Inflammatory macrophage (primary cell): ENCODE data around the gene MAP3K9.

ENCODE experiments used
- DNase-seq, 2 donors: peaks; one replicate each; pipeline ENCODE4 v3.0.0-alpha.2; 2020 to 2022

MAP3K9 gene

DNA sequence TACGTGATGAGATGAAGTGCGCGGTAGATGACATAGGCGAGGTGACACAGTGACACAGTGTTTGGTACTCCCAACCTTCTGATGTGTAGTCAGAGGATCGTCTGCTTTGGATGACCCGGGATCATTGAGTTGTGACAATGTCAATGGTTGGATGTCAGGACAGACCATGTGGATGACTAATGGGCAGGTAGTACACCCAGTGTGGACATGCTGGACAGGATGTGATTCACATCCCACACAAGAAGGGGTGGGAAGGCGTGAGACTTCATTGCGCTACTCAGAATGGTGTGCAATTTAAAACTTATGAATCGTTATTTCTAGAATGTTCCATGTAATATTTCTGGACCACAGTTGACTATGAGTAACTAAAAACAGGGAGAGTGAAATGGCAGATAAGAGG lies 23.8 kb downstream of the MAP3K9 start:
- DNase-seq: no peak

DNA sequence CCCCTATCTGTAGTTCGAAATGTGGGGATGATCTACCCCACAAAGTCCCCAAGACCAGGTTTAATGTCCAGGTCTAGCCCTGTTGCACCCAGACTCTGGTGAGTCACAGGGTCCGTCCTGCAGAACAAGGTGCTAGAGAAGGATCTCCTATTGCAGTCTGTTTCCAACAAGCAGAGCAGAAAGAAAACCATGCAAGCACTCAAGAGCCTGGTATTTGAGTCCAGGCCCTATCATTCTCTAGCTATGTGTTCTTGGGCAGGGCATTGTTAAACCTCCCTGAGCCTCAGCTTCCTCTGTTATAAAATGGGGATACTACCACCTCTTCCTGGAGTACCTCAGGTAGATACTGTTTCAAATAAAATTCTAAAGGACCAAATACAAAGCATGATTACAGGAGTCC lies 24.4 kb downstream of the MAP3K9 start:
- no peak for DNase-seq

DNA sequence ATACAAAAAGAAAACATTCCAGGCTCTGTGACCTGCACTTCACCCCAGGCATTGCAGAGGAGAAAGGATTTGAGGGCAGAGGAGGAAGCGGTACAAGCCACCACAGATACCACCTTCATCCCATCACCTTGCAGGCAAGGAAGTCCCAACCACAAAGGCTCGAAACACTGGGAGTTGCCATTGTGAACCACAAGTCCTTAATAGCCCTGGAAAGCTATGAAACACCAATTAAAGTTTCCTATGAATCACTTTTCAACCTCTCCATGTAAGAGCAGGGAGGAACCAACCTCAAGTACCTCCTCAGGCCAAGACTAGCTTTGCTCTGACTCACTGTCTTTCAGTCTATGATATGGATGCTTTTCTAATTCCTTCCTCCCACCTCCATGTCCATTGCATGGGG lies 27.0 kb downstream of the MAP3K9 start:
- no peak for DNase-seq

DNA sequence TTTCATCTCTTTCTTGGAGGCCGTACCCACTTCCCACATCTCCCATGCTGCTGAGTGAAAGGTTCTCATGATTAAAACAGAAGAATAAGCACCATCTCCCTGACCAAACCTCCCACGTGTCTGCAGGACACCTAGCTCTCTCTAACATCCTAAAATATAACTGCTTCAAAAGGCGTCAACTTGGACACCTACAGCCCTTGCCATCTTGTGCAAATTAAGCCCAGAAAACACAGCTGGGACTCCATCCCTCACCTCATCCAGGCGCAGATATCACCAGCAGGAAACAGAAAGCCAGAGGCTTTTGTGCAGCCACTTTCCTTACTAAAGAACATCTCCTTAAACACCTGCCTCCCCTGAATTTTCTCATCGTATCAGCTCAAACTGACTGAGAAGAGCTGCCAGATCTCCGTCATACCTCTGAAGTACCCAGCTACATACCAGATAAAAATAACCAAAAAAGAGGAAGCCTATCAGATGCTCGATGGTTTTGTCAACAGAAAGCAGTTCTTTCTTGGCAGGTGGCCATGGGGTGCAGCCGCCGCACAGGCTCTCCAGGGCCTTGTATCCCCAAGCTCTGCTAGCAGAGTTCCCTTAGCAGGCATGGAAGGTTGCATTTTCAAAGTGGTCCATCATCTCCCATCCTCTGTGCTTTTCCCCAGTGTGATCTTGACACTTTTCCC lies 28.8 kb downstream of the MAP3K9 start:
- peak; percentile 46 to 51 for DNase-seq

DNA sequence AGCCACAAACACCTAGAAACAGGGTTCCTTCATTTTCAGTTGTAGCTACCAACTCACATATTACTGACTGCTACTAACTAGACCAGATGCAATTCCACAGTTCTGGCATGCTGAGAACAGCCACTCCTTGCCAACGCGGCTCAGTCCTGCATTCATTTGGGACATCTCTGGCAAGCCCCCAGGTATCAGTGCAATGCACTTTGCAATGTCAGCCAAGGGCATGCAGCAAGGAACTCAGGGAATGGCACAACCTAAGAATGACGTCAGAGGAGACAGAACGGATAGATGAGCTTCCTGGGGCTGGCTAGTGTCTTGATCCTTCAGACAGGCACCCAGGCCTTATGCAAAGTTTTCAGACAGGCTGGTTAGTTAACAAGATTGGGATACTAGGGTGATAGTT lies 29.6 kb downstream of the MAP3K9 start:
- no peak for DNase-seq

DNA sequence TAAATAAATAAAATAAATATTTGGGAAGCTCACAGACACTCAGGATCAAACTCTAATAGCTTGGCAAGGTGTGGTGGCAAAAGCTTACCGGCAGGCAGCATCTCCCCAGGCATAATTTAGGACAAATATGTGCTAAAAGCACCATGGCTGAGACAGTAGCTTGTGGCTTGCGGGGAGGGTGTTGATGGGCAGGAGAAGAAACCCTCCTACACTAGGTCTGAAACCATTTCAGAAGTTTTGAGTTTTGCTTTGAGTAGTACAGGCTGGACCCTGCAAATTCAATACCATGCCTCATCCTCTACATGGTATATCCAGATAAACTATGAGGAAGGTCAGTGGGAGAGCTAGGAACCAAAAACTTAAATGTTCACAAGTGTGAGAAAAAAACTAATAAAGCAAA lies 33.1 kb downstream of the MAP3K9 start:
- no peak for DNase-seq

DNA sequence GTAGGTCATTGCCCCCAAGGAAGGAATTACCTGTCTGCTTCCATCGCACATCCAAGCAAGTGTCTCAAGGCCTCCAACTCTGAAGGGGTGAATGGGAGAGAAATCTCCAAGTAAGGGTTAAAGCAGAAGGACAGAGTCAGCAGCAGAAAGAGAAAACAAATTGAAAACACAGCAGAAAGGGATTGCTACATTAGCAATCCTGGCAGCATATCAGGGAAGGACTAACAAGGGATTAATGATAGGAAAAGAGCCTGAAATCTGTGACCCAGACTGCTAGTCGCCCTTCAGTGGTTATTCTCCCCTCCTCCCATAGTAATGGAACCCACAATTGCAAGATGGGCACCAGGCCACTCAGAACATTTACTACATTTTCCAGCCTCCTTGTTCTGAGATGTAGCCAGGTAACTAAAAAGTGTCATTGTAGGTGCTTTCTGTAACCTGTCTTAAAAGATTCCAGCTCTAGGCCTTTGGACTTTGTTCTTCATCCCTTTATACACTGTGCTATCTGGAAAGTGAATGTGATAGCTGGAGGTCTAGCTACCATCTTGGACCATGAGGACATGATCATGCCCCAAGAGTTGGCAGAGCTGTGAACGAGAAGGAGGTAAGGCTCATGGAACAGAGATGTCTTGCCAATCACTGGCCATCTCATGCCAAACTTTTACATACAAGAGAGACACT lies 36.0 kb downstream of the MAP3K9 start:
- no peak for DNase-seq

DNA sequence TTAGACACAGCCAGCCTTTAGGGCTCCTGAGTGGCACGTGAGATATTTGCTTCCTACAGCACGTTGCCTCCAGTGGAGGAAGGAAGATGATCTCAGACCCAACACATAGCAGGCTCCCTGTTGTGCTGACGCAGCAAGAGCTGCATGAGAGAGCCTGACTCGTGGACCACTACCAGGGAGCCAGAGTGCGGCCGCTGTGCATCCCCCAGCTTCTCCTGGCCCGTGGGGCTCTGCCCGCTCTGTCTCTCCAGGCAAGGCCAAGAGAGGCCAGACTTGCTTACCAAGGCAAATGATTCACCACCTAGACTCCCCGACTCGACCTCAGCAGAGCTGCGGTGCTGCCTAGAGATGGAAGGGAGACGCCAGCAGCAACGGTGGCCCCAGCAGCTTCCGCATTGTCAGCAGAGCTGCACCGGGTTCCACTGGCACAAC lies 37.5 kb downstream of the MAP3K9 start:
- no peak for DNase-seq

DNA sequence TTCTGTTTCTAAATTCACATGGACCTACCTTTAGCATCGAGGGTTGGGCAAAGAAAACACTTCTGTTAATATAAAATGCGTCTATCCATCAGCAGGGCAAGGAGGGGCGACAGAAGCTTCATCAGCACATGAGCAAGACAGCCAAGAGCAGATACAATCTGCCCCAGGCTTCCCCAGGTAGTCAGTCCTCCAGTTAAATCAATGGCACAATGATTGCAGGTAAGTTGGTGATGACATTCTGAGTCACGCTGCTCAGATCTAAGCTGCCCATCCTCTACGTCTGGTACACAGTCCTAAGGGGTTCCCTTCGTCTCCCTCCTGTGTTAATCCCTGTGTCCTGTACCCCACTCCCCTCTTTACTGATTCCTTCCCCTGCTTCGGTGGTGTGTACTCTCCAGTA lies 38.8 kb downstream of the MAP3K9 start:
- DNase-seq: no peak

DNA sequence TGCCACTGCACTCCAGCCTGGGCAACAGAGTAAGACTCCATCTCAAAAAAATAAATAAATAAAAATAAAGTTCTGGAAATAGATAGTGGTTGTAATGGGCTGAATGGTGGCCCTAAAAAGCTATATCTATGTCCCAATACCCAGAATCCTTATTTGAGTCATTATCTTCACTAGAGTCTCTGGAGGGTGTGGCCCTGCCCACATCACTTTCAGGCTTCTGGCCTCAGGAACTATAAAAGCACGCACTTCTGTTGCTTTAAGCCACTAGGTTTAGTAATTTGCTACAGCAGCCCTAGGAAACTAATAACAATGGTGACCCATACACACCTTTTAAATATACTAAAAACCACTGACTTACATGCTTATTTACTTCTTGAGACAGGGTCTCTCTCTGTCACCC lies 49.9 kb downstream of the MAP3K9 start:
- no peak for DNase-seq

DNA sequence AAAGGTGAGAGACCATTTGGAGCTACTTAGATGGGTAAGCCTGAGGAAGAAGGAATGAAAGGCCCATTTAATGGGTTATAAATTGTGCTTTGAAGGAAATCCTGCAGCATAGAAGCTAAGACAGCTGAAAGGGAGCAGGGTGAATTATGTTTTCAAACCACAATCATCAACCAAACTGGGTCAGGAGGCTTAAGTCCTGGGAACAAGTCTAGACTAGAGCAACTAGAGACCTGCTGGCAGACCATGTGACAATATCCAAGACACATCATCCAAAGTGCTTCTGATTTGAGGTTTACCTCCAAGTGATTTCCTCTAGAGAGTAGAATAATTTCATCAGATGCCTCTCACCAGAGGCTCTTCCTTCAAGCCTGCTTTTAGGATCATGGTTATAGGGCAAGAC lies 53.7 kb downstream of the MAP3K9 start:
- DNase-seq: no peak

DNA sequence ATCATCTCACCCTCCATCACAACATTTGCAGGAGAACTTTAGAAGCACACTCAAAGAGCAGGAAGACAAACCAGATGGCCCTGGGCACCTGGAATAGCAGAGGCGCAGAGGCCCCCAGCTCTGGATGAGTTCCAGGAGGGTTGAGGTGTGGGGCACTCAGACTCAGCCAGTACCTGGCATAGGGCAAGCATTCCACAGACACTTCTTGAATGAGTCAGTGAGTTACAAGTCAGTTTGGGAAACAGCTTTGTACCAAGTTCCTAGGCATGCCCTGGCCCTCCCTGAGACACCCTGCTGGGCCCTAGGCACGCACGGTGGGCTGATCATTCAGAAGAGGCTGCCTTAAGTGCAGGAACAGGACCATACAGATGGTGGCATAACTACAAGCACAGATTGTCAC lies 54.3 kb downstream of the MAP3K9 start:
- no peak for DNase-seq

DNA sequence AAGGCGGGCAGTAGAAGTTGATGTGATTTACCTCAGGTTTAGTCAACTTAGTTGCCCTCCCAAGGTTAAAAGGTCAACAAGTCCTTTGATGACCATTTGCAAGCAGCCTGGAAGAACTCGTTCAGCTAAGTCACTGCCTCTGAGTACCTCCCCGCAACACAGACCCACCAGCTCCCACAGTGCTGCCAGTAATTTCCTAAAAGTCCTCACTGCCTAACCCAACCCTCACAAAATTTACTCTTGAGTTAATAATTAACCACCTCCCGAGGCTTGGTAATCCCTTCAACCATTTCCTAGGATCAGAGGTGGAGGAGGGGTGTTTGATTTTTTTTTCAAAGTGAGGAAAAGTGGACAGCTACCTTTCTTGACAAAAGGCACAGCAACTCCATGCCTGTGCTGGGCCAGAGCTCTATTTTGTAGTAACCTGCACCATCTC lies 55.8 kb downstream of the MAP3K9 start:
- no peak for DNase-seq

DNA sequence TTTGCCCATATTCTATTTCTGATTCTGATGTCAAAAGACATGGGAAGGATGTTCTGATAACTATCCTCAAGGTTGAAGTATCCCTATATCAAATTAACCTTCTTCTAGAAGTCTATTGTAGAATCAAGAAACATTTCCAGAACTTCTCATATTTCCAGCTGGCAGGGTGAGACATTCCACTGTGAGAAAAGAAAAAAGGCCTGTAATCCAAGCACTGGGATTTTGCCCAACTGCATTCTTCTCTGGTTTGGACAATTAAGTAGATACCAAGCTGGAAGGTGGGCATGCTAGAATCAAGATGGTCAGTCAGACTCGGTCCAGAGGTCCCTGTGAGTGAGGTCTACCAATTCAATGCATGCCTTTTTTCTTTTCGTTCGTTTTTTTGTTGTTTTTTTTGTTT lies 60.9 kb downstream of the MAP3K9 start:
- no peak for DNase-seq

DNA sequence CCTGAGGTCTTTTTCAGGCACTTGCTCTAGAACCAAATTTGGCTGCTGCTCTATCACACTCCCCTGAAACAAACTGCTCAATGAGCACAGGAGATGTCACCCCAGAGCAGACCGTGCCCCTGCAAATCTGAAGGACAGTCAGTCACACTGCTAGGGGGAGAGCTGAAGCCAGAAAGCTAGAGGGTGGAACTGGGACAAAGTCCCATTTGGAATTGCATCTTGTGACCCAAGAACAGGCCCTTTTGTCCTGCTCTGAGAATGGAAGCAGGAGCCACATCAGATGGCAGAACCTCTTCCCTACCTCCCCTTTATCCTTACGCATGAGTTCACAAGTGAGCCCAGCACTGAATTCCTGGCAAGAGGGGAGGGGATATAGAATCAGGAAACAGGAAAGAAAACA lies 64.7 kb downstream of the MAP3K9 start:
- no peak for DNase-seq

DNA sequence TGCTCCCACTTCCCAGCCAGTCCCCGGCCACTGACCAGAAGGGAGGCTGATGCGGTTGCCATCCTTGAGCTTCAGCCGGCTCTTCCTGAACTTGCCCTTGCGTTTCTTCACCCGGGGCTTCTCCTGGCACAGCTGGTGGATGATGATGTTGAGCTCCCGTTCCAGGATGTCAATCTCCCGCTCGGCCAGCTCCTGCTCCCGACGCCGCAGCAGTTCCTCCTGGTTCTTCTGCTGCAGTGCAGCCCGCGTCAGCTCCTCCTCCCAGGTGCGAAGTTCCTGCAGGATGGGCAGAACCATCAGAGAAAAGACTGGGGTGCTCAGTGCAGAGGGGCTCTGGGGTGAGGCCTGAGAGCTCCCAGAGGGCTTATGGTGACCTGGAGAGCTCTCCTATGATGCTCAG lies 67.0 kb downstream of the MAP3K9 start:
- no peak for DNase-seq

DNA sequence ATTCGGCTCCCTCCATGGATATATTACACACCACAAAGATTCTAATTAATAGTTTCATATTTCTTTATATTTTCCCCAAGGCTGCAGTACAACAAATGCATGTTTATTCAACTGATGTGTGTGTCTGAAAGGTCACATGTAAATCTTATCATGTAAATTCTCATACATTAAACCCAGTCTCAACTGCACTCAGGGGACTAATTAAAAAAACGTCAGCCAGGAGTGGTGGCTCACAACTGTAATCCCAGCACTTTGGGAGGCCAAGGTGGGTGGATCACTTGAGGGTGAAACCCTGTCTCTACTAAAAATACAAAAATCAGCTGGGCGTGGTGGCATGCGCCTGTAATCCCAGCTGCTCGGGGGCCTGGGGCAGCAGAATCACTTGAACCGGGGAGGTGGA lies 67.8 kb downstream of the MAP3K9 start:
- no peak for DNase-seq

DNA sequence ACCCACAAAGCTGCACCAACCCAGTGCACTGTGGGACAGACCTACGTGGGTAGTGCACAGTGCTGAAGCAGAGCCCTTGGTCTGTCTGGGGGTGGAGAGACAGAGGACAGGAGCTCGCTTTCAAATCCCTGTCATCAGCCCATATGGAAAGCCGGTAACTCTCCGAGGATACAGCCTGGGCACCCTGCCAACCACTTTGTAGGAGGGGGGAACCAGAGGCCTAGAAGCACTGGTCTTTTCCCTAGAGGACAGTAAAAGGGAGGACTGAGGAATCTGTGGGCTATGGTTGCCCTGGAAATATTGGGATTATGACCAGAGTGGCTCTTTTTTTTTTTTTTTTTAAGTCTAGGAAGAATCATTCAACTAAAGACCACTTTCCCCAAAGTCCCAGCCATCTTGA lies 74.3 kb downstream of the MAP3K9 start:
- DNase-seq: no peak

DNA sequence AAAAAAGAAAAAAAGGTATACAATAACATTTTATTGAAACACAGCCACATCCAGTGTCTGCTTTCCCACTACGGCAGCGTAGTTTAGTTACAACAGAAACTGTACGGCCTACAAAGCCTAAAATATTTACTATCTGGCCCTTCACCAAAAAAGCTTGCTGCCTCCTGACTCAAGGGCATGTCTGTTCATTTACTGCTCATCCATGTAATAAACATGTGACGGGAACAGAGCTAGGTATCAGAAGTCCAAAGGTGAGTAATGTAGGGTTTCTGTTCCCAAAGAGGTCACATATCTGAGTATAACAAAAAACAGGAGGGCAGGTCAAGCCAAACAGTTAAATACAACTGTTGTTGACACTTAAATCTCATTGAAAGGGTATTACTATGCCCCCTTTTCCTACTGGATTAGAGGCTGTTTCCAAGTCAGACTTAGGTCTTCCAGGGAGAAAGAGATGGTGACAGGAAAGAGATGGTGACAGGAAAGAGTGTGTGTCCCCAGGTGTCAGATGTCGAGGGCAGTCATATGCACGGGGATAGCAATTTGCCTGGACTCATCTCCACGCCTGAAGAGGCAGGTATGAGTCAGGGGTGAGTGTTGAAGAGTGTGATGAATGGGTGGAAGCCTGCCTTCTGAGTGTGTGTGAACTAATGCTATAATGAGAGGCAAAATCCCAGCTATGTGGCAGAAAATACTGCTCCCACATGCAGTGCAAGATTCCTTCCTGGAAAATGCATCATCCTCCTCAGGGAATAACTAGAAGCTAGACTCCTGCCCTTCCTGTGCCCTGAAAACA lies 77.7 kb downstream of the MAP3K9 start:
- DNase-seq: no peak

DNA sequence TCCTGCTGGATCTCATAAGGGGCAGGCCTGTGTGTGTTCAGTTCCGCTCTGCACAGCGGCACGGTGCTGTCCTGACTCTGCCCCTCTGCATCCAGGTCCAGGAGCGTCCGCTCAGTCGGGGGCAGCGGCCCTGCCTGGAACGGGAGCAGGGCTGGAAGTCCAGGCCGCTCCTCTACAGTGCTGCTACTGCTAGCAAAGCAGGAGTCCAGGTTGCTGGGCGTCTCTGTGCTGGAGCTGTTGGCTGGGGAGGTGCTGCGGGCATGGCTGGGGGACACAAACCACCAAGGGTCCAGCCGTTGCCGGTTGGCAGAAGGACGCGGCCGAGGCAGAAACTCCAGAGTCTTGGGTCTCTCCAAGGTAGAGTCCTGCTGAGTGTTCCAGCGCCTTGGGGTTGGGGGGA lies 78.9 kb downstream of the MAP3K9 start:
- no peak for DNase-seq

DNA sequence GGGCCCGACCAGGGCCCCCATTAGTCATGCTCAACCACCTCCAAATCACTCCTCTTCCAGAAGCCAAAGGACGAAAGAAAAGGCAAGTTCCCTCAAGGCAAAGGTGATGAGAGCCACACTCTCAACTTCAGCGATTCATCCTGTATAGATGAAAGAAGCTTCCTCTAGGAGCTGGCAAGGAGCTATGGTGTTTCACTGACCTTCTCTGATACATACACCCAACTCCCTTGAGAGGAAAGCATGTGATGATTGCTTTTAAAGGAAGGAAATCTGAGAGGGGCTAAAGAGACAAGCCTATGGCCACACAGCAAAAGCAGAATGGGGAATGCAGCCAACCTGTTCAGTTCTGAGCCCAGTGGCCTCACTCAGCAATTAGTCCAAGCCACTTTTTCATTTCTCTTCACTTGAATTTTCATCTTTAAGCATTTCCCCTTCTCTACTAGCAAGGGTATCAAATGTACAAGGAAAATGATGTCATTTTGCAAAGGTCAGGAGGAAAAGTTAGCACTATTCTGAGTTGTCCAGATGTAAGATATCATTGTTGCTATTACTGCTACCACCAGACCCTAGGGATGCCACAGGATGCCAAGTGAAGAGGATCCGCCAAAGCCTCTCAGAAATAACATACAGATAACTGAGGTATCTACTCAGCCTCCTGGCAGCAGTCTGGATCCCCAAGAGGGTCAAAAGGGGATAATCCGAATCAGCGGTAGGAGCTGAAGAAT lies 82.5 kb downstream of the MAP3K9 start:
- DNase-seq: no peak

DNA sequence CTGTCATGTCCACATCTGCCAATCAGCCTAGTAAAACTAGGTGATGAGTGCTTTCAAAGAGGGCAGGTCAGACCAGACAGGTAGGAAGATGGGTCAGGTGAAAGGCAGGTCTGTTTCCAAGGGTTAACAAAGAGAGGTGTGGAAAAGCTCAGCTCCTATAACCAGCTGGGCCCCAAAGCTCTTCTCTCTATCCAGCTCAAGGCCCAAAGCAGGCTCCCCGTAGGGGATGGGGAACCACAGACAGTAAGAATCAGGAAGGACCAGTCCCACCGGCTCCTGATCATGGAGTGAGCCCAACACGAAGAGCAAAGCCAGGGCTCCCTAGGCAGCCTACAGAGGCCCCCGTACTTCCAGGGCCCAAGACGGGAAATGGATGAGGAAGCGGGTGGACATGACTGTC lies 84.4 kb downstream of the MAP3K9 start:
- no peak for DNase-seq

DNA sequence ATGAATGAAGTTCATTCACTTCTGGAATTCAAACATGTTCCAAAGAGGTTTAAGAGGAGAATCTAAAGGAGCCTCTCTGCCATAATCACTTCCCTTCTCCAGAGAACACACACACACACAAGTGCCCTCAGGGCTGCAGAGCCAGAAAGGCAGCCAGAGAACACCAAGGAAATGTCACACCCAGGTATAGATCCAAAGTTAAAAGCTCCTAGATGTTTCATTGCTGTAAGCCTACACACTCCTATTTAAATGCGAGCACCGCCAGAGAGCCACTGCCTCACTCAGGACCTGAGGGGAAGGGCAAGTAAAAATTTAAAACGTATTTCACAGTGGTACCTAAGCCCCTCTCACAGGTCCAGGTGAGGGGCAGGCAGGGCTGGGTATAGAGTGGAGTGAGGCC lies 85.2 kb downstream of the MAP3K9 start:
- no peak for DNase-seq
